HG03457 (cell line): ENCODE data around the gene CMAS.
"Not testable (repeated sequence)": the region's sequence is repeated elsewhere in the genome, so short reads cannot be mapped to it uniquely, and the experiment has no call there.

Source experiments
- ATAC-seq: cut with Tn5 transposase; IDR thresholded peaks from one replicate; pipeline ENCODE4 v1.9.1; 2021; ENCODE audit warnings: moderate number of reproducible peaks; ENCODE audit not compliant: unreplicated experiment

CMAS gene

DNA sequence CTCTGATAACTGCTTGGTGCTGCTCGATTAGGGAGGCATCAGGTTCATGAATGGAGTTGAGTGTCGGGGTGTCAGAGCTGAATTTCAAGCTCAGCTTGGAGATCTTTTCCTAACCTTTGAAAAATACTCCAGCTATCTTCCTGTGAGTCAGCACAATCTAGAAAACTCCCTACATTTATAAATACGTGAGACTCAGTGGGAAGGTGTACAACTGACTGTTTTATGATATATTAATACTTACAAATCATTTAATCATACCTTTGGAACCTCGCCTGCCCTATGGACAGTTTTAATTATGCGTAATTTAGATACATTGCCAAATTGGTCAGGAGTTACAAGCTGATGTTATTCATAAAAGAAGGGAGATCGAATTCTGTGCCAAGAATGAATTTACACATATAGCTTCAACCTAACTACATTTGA lies 961 bp downstream of the CMAS start:
- no peak for ATAC-seq

DNA sequence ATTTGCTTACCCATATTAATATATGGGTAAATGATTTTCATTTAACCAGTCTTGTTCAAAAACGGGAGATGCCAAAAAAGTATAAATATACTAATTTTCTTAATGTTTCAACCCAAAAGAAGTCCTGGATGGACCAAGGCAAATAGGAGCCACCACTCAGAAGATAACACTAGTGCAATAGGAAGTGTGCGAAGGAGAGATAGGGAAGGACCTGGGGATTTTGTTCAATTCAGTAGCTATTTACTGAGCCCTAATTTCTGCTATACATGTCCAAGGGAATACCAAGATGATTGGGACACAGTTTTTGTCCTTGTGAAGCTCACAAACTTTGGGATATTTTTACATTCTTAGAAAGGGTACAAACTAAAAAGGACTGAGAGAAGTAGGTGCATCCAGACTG lies 1.5 kb downstream of the CMAS start:
- ATAC-seq, result no peak

DNA sequence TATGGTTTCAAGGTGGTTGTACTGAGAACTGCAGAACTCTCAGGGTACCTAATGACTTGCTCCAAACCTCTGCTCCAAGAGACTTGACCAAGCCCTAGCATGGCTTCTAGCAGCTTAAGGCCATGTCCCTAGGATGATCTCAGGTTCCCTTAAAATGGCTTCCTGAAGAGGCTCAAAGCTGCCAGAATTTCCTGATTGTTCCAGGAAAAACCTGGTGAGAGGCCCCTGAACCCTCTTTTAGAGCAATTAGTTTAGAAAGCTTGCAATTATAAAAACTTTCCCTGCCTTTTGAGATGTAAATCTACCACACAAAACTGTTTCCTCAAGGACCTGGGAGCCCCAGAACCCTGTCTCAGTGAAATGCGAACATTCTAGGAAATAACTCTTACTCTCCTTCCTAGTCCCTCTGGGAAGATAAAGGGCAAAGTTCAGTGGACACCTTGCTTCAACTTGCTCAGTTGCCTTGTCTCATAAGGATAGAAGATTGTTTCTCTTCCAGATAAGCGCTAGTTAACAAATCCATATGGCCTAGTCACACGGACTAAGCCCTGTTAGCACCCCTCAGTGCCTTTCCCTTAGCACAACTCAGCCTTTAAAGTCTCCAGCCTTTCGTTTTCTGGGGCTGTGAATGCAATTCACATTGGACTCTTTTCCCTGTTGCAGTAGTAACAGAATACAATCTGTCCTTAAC lies 2.5 kb downstream of the CMAS start:
- no peak for ATAC-seq

- ATAC-seq, result no peak
These were observed 4.1 kb downstream of the CMAS start for GRCh38 chr12:22050078-22050477.

DNA sequence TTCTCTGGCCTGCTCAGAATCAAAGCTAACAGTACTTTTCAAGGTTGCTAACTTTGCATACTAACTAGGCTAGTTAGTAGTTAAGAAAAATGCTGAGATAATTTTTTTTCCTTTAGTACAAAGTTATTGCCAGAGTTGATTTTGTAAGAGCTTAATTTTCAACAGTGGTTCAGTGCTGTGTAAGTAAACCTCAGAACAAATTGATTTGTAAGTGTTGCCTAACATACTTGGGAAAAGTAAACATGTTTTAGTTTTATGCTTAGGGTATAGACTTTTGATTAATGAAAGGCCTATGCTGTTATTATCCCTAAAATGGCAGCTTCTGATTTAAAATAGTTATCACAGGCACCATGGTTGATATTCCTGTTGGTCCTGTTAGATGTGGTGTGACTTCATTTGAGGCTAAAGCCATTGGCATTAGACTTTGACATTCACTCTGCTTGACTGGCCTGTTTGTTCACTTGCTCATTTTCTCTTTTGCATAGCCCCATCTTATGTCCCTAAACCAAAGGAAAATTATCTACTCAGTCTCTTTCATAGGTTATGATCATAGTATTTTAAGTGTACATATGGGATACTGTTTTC lies 5.2 kb downstream of the CMAS start:
- no peak for ATAC-seq

GRCh38 chr12:22052994-22053393 lies 7.0 kb downstream of the CMAS start:
- not testable (repeated sequence) for ATAC-seq

DNA sequence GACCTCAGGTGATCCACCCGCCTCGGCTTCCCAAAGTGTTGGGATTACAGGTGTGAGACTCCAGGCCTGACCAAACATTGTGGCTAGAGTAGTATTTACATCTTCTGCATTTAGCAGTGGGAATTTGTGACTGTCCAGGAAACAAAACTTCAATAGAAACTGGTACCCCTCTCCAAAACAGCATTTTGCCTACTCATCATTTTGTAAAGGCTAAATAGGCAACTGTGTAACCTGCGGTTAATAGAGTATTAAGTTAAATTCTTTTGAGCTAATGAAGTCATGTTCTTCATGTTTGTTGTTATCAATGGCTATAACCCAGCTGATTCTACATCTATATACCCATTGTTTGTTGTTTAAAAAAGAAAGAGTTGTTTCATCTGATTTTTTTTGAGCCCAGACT lies 8.1 kb downstream of the CMAS start:
- ATAC-seq, result no peak

GRCh38 chr12:22056607-22057006 lies 10.6 kb downstream of the CMAS start:
- no peak for ATAC-seq

DNA sequence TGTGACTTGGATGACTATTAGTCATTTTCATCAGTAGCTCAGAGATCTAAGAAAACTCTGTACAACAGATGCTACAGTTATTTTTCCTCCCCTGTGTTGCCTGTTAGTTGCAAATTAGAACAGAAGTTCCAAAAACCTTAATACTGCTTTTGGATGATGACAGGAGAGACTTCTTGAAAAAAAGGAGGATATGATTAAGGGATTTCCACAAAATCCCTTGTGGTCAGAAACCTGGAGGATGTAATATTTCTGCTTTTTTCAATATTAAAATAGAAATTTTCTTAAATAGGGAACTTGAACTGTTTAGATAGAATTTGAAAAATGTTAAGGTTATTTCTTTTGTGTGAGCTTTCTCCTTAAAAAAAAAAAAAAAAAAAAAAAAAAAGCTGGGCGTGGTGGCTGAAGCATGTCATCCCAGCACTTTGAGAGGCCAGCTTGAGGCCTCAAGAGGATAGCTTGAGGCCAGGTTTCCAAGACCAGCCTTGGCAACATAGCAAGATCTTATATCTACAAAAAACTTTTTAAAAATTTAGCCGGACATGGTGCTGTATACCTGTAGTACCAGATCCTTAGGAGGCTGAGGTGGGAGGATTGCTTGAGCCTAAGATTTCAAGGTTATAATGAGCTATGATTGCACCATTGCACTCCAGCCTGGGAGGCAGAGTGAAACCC lies 14.1 kb downstream of the CMAS start:
- ATAC-seq, result no peak

GRCh38 chr12:22064968-22065367 lies 18.9 kb downstream of the CMAS start:
- ATAC-seq, result no peak

- no peak for ATAC-seq
These were observed 20.3 kb downstream of the CMAS start for GRCh38 chr12:22066310-22066709.

GRCh38 chr12:22069851-22070250 lies 23.8 kb downstream of the CMAS start:
- no peak for ATAC-seq

- no peak for ATAC-seq
These were observed 36.2 kb downstream of the CMAS start for GRCh38 chr12:22082190-22082701.

- no peak for ATAC-seq
These were observed 37.1 kb downstream of the CMAS start for GRCh38 chr12:22083167-22083566.

- no peak for ATAC-seq
These were observed 38.8 kb downstream of the CMAS start for GRCh38 chr12:22084852-22085251.

- no peak for ATAC-seq
These were observed 42.9 kb downstream of the CMAS start for GRCh38 chr12:22088886-22089285.

DNA sequence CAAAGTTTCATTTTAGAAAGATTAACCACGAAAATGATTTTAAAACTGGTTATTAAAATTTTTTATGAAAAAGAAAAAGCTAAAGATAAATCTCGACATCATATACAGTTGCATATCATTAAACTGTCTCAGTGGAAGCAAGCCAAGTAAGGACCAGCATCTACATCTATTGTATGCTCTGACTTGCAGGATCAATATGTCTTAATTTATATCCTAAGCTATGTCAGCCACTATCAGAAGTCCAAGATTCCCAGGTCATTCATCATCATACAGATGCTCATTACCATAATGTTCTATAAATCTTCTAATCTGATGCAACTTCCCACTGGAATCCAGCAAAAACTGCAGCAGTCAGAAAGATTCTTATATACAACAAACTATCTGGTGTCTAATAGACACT lies 43.5 kb downstream of the CMAS start:
- ATAC-seq, result no peak

GRCh38 chr12:22099062-22099461 lies 53.0 kb downstream of the CMAS start:
- not testable (repeated sequence) for ATAC-seq

GRCh38 chr12:22100958-22101748 lies 55.1 kb downstream of the CMAS start:
- ATAC-seq, result no peak

- ATAC-seq, result no peak
These were observed 55.8 kb downstream of the CMAS start for GRCh38 chr12:22101749-22102243.

DNA sequence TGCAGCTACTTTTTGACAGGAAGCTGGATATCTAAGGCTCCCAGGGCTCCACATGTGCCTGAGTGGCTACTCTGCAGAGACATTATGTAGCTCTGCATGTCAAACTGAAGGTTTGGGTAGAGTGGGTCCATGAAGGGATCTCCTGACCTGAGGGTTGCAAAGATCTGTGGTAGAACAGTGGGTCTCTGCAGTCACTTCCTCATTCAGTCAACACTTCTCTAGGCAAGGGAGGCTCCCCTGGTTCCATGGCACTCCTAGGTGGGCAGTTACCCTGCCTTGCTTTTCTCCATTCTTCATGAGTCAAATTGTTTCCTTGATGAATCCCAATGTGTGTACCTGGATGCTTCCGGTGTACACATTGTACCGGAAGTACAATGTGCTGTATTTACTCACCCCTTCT lies 57.4 kb downstream of the CMAS start:
- ATAC-seq, result no peak
